Measurements from ENCODE around the gene TLR9. TPM values are rescaled to one million over a fixed set of nuclear protein-coding genes. Genes with fewer than 3 reads are reported as not detected.

The TLR9 gene
- total and polyA plus RNA-seq, 3 donors from 2014 or later: 0.08 to 0.25 (median 0.20) TPM

- H3K27ac ChIP-seq: no peak overlapping the region
- intact Hi-C loops (cut with DNase I; ENCODE audit: low total_unique reads): no loop called here
- WGBS, 2 donors: 95% methylated on average over 2 to 5 of the region's 5 CpGs
- no peak for DNase-seq
- no peak overlapping the region for H3K4me3 ChIP-seq
- H3K9me3 ChIP-seq: no peaks in the 10 kb centered on the region
- TF ChIP-seq POLR2A (IDR thresholded peaks at IDR 0.05): no peak
- no peak for TF ChIP-seq CTCF (IDR thresholded peaks at IDR 0.05)
- H3K36me3 ChIP-seq (ENCODE audit: low read depth, missing control alignments): no peaks in the 10 kb centered on the region
- no peaks in the 10 kb centered on the region for H3K27me3 ChIP-seq
- peaks cover 25% of the 10 kb centered on the region for H3K4me1 ChIP-seq
Observed at GRCh38 chr3:52233108-52233591, 7.7 kb upstream of the TLR9 start.

- Histone ChIP-seq H3K9me3 (no peaks in the 10 kb centered on the region), H3K27me3 (no peaks in the 10 kb centered on the region), H3K27ac (no peak overlapping the region), H3K4me1 (peaks cover 19% of the 10 kb centered on the region), H3K4me3 (no peak overlapping the region), H3K36me3 (ENCODE audit: low read depth, missing control alignments) (no peaks in the 10 kb centered on the region)
- DNase-seq: no peak
- TF ChIP-seq CTCF (IDR thresholded peaks at IDR 0.05): no peak
- no peak for TF ChIP-seq POLR2A (IDR thresholded peaks at IDR 0.05)
- intact Hi-C loops (cut with DNase I; ENCODE audit: low total_unique reads): no loop called here
- WGBS, 2 donors: 89 to 92% methylated on average over 17 to 28 of the region's 28 CpGs
Observed at GRCh38 chr3:52232279-52233107, 7.0 kb upstream of the TLR9 start.

GRCh38 chr3:52231502-52232278 lies 6.2 kb upstream of the TLR9 start:
- Histone ChIP-seq H3K27me3 (no peaks in the 10 kb centered on the region), H3K27ac (no peak overlapping the region), H3K9me3 (no peaks in the 10 kb centered on the region), H3K4me1 (peaks cover 11% of the 10 kb centered on the region), H3K36me3 (ENCODE audit: low read depth, missing control alignments) (no peaks in the 10 kb centered on the region), H3K4me3 (no peak overlapping the region)
- WGBS, 2 donors: 75 to 79% methylated on average over 7 to 28 of the region's 34 CpGs
- DNase-seq: peak; percentile 73
- intact Hi-C loops (cut with DNase I; ENCODE audit: low total_unique reads): no loop called here
- TF ChIP-seq CTCF (IDR thresholded peaks at IDR 0.05) (peak; percentile 66 to 75 (median 68)), POLR2A (IDR thresholded peaks at IDR 0.05) (no peak)

GRCh38 chr3:52230889-52231499 lies 5.5 kb upstream of the TLR9 start:
- intact Hi-C loops (cut with DNase I; ENCODE audit: low total_unique reads): no loop called here
- Histone ChIP-seq H3K9me3 (no peaks in the 10 kb centered on the region), H3K4me1 (peaks cover 5% of the 10 kb centered on the region), H3K27me3 (no peaks in the 10 kb centered on the region), H3K4me3 (no peak overlapping the region), H3K27ac (no peak overlapping the region), H3K36me3 (ENCODE audit: low read depth, missing control alignments) (no peaks in the 10 kb centered on the region)
- WGBS, 2 donors: 84 to 90% methylated on average over 13 to 16 of the region's 16 CpGs
- no peak for DNase-seq
- TF ChIP-seq CTCF (IDR thresholded peaks at IDR 0.05): no peak
- TF ChIP-seq POLR2A (IDR thresholded peaks at IDR 0.05): no peak

All from testis (tissue), 3 donors.